MM.1S (cell line): Measurements from ENCODE around the gene ZNF592.

ENCODE experiments used
- EZH2 ChIP-seq: fragments of 300-600 bp; sonication (generic); optimal IDR thresholded peaks from 2 replicates; pipeline ENCODE3; 2017; ENCODE audit warnings: low read depth, mild to moderate bottlenecking, antibody characterized with exemption, low read length, mixed read lengths
- TF ChIP-seq, protein P1 (sequence below): fragments of 300-600 bp; sonication (generic); IDR thresholded peaks from 2 replicates; pipeline ENCODE4 v1.5.1; 2016; ENCODE audit warnings: antibody characterized with exemption, low read length, mixed read lengths

DNA sequence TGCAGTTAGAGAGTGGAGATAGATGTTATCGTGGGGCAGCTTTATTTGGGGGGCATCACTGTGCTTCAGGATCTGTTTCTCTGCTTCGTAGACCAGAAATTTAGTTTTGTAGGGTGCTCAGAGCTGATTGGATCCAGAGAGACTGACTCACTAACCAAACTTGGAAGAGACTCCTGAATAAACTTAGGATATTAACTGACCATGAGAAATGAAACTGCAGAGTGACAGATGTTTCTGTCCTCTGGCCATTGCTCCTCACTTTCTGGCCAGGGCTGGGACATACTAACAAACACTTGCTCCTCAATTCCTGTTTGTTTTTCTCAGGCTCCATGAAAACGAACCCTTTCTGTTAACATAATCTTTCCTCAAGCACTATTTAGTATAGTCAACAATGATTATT, 4.3 kb downstream of the ZNF592 start:
- TF ChIP-seq EZH2, result no peak
- TF ChIP-seq, protein P1, sequence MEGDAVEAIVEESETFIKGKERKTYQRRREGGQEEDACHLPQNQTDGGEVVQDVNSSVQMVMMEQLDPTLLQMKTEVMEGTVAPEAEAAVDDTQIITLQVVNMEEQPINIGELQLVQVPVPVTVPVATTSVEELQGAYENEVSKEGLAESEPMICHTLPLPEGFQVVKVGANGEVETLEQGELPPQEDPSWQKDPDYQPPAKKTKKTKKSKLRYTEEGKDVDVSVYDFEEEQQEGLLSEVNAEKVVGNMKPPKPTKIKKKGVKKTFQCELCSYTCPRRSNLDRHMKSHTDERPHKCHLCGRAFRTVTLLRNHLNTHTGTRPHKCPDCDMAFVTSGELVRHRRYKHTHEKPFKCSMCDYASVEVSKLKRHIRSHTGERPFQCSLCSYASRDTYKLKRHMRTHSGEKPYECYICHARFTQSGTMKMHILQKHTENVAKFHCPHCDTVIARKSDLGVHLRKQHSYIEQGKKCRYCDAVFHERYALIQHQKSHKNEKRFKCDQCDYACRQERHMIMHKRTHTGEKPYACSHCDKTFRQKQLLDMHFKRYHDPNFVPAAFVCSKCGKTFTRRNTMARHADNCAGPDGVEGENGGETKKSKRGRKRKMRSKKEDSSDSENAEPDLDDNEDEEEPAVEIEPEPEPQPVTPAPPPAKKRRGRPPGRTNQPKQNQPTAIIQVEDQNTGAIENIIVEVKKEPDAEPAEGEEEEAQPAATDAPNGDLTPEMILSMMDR, result no peak
